ENCODE data around the gene KCNMA1.

The KCNMA1 gene

DNA sequence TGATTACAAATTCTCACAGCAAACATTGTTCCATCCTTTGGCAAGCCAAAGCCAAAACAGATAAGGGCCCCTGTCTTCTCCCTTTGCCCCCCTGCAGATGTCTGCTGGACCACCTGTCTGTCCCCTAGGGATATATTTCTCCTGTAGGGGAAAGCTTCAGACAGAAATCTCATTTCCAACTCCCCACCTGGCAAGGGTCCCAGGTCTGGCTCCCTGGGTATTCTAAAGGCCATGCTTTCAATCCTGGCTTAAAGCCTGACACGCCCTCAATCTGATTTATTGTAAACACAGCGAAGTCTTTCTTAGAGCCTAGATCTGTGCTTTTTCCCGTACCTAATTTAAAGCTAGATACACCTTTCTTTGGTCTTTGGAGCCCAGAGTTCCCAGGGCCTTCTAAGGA lies 66.1 kb downstream of the KCNMA1 start:
- H3K4me3 ChIP-seq (ENCODE audit: low read depth, low read length), result no peak overlapping the region
- TF ChIP-seq CTCF (IDR thresholded peaks at IDR 0.05; ENCODE audit: control insufficient read depth, extremely low read depth, insufficient read depth), result no peak
- DNase-seq (ENCODE audit: low read depth), result no peak

DNA sequence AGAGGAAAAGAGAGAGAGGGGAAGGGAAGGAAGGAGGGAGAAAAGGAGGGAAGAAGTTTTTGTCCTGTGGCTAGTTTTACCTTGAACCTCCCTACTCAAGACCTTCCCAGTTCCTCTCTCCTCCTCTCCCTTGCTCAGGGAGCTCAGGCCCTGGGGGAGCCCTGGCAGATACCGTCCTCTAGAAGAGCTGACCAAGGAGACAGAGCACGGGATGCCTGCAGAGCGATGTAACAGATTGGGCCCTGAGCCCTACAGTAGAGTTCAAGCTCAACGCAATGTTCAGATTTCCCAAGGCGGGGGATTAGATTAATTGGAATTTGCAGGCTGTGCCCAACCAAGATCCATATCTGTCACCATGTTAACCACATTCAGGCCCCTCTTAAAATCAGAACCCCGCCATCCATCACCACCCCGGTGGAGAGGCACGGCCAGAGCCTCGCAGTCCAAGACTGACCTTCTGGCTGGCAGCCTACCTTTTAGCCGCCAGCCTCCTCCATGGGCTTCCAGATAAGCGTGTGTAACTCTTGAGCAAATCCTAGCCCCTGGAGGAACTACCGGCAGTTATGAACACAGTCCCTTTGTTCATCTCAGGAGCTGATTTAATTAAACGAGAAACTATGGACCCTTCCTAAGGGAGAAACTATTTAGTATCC lies 70.6 kb downstream of the KCNMA1 start:
- no peak for DNase-seq (ENCODE audit: low read depth)
- TF ChIP-seq CTCF (IDR thresholded peaks at IDR 0.05; ENCODE audit: control insufficient read depth, extremely low read depth, insufficient read depth), result no peak

DNA sequence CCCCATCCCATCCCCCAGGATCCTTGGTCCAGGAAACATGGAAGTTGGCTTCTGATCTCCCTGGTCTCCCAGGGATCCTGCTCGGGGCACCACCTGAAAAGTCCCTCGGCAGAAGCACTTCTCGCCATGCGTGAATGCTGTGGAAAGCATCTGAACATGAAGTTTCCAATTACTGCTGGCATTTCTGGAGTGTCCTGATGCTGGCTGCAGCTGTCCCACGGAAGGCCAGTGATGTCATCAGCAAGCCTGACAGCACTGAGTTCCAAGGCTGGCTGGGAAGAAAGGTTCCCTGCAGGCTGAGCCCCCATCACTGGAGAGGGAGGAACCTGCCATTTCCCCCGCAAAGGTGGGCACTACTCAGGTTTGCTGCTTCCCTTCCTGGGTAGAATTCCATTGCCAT lies 71.4 kb downstream of the KCNMA1 start:
- no peak for TF ChIP-seq CTCF (IDR thresholded peaks at IDR 0.05; ENCODE audit: control insufficient read depth, extremely low read depth, insufficient read depth)
- H3K4me3 ChIP-seq (ENCODE audit: low read depth, low read length), result no peak overlapping the region
- DNase-seq (ENCODE audit: low read depth), result no peak

More for the DNA sequence above, 70.6 kb downstream of the KCNMA1 start:
- H3K4me3 ChIP-seq (ENCODE audit: low read depth, low read length), result no peak overlapping the region

DNA sequence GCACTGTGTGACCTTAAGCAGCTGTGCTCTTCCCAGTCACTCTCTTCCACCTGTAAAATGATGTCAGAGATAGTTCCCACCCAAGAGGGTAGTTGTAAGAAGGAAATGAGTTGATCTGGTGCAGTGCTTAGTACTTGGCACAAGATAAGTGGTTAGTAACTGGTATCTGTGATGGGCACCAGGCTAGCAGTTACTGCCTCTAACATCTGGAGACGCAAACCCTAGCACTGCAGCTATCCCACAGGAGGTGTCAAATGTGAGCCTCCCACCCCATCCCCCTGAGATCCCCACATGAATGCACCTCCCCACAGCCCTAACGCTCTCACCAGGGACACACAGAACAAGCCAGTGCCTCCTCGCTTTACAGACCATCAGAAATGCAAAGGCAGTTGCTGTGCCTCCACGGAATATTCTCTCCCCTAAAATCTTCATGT lies 72.0 kb downstream of the KCNMA1 start:
- TF ChIP-seq CTCF (IDR thresholded peaks at IDR 0.05; ENCODE audit: control insufficient read depth, extremely low read depth, insufficient read depth), result no peak
- no peak overlapping the region for H3K4me3 ChIP-seq (ENCODE audit: low read depth, low read length)
- DNase-seq (ENCODE audit: low read depth), result no peak

DNA sequence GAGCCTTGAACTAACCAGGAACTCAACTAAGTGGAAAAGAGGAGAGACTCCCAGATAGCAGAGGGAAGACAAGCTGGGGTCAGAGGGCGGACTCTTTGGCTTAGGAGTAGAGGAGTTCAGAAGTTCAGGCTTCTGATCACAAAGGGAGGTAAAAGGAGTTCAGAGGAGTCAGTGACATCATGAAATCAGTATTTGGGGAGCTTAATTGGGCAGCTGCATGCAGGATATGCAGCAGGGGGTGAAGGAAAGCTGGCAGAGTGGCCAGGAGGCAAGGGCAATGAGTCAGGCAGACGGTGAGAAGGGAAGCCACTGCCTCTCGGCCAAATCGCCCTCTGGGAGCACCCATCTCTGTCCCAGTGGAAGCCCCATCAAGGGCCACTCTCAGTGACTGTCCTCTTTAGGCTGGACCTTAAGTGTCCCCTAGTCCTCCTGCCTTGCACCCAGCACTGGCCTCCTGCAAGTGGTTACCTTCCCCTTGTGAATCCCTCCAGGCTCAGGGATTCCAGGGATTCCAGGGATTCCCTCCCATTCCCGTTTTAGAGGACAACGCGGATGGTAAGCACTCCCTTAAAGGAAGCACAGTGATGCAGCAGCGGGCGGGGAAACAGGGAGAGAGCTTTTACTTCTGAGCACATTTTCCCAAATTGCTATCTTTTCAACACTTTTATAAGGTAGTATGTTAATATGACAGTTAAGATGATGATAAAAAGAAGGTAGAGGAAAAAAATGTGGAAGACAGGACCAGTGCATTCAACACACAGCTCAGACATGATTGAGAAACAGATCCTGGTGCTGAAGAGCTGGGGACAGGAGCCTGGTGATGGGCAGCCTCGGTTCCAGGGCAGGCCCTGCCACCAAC lies 72.6 kb downstream of the KCNMA1 start:
- no peak overlapping the region for H3K4me3 ChIP-seq (ENCODE audit: low read depth, low read length)
- no peak for TF ChIP-seq CTCF (IDR thresholded peaks at IDR 0.05; ENCODE audit: control insufficient read depth, extremely low read depth, insufficient read depth)
- no peak for DNase-seq (ENCODE audit: low read depth)

DNA sequence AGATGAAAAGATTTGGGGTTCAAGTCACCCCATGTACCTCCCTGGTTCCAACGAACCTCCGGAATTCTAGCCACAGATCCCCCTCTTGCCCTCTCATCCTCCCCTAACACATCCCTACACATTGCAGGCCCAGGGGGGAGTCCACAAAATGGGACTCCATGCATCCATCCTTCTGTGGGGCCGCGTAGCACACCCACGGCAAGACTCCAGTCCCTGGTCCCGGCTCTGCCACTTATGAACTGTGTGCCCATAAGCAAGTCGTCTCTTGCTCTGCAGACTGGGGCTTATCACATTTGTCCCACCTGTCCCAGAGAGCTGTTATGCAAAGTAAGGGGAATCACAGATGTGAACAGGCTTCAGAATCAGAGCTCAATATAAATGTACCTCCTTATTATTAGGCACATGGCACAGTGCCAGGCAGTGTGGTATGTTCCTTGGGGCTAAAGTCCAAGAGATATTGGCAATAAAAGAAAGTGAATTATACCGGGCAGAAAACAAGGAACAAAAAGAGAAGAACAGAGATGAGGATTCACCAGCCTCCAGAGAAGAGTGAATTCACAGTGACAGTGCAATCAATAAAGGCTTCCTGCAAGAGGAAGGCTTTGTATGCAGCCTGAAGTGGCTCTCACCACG lies 73.9 kb downstream of the KCNMA1 start:
- no peak for DNase-seq (ENCODE audit: low read depth)
- no peak overlapping the region for H3K4me3 ChIP-seq (ENCODE audit: low read depth, low read length)
- TF ChIP-seq CTCF (IDR thresholded peaks at IDR 0.05; ENCODE audit: control insufficient read depth, extremely low read depth, insufficient read depth), result no peak

All from LNCaP clone FGC (cell line).